HepG2 (cell line): ENCODE data around the gene STOML3. TPM values are rescaled to one million over a fixed set of nuclear protein-coding genes. Genes with fewer than 3 reads are reported as not detected.

ENCODE experiments used
- ATAC-seq: fragments of 200-7000 bp; cut with Tn5 transposase; 3 replicates; pipeline ENCODE4 v1.9.1; 2020; ENCODE audit warnings: mild to moderate bottlenecking, moderate library complexity
- BruUV-seq: library from RNA; stranded (reverse); fragments of 400-500 nt; replicated peaks from 2 replicates; lab custom pipeline; 2021; lab: Mats Ljungman, UMichigan
- CTCF ChIA-PET: fragments of 300-600 bp; formaldehyde crosslinking; extraction: SDS; loops from one replicate; lab custom pipeline; 2021; ENCODE audit warnings: low total read pairs, inconsistent platforms, low intra/inter-chr PET ratio; lab: Yijun Ruan, JAX
- POLR2A ChIA-PET: fragments of 350-600 bp; sonication (Branson Sonifier 250); formaldehyde crosslinking; loops from one replicate; lab custom pipeline; 2020; ENCODE audit warnings: antibody characterized with exemption, inconsistent platforms; lab: Yijun Ruan, JAX
- DNase-seq: peaks from one replicate; pipeline ENCODE4 v3.0.0-alpha.2; 2015; ENCODE audit warnings: low spot score
- FAIRE-seq: peaks from 3 replicates; lab custom pipeline; 2011; peaks lifted over from hg19 to GRCh38; lab: Jason Lieb, UNC
- H2AFZ ChIP-seq: one replicate; pipeline ENCODE4 v1.6.1; 2011; ENCODE audit warnings: low read length, inconsistent platforms
- H3K27ac ChIP-seq: fragments of 300-600 bp; 3 replicates; pipeline ENCODE4 v1.8.0; 2011; ENCODE audit warnings: mixed run types, mild to moderate bottlenecking, mixed read lengths, low read length, inconsistent platforms; ENCODE audit not compliant: insufficient read depth; ENCODE audit errors: extremely low read length
- H3K27me3 ChIP-seq, 2 experiments: fragments of 200-600 bp in 1 of 2; 2 replicates in 1 of 2; 3 replicates in 1 of 2; pipeline versions ENCODE4 v1.6.0 to v1.8.0; 2011; ENCODE audit warnings: low read length in 2 of 2, mild to moderate bottlenecking in 2 of 2, moderate library complexity in 2 of 2, inconsistent platforms in 1 of 2; ENCODE audit not compliant: insufficient read depth in 2 of 2, control insufficient read depth in 1 of 2
- H3K36me3 ChIP-seq, 2 experiments: fragments of 200-600 bp in 1 of 2; replicated peaks in 1 of 2; 2 replicates in 1 of 2; 3 replicates in 1 of 2; pipeline versions ENCODE4 v1.5.1 to v1.8.0; 2011; ENCODE audit warnings: low read length in 2 of 2, inconsistent platforms in 1 of 2; ENCODE audit not compliant: insufficient read depth in 2 of 2, control insufficient read depth in 1 of 2
- H3K4me1 ChIP-seq: 2 replicates; pipeline ENCODE4 v1.5.1; 2012; ENCODE audit warnings: low read length, inconsistent platforms; ENCODE audit not compliant: insufficient read depth
- H3K4me2 ChIP-seq: 2 replicates; pipeline ENCODE4 v1.6.0; 2011; ENCODE audit warnings: low read depth, low read length, inconsistent platforms
- H3K4me3 ChIP-seq, 3 experiments: fragments of 200-600 bp in 1 of 3; sonication (generic), shearing (Covaris generic) in 1 of 3; replicated peaks in 1 of 3; 2 replicates each; pipeline ENCODE4 v1.5.1; 2011 to 2016; ENCODE audit warnings: low read length in 3 of 3, inconsistent platforms in 2 of 3, low read depth in 2 of 3, mild to moderate bottlenecking in 2 of 3, control low read depth in 1 of 3, mixed read lengths in 1 of 3; ENCODE audit not compliant: insufficient read depth in 1 of 3
- H3K79me2 ChIP-seq: one replicate; pipeline ENCODE4 v1.6.1; 2011; ENCODE audit warnings: low read length, inconsistent platforms; ENCODE audit not compliant: insufficient read depth
- H3K9ac ChIP-seq: 2 replicates; pipeline ENCODE4 v1.6.0; 2011; ENCODE audit warnings: mild to moderate bottlenecking, low read depth, low read length, inconsistent platforms; ENCODE audit not compliant: insufficient read depth
- H3K9me3 ChIP-seq: 2 replicates; pipeline ENCODE4 v1.5.1; 2012; ENCODE audit warnings: mild to moderate bottlenecking, low read length
- H4K20me1 ChIP-seq: 2 replicates; pipeline ENCODE4 v1.6.0; 2011; ENCODE audit warnings: inconsistent platforms, mild to moderate bottlenecking, low read length, moderate library complexity; ENCODE audit not compliant: insufficient read depth
- CTCF ChIP-seq: sonication (generic); formaldehyde crosslinking; IDR thresholded peaks from 2 replicates; pipeline ENCODE4 v1.5.0; 2020; ENCODE audit warnings: mild to moderate bottlenecking, missing genetic modification reagents, moderate library complexity
- GFI1 ChIP-seq: sonication (generic); formaldehyde crosslinking; IDR thresholded peaks from 2 replicates; pipeline ENCODE4 v1.5.0; 2020; ENCODE audit warnings: missing genetic modification reagents, mild to moderate bottlenecking, borderline replicate concordance
- SMC3 ChIP-seq: IDR thresholded peaks from 2 replicates; pipeline ENCODE4 v1.6.1; 2011; ENCODE audit warnings: low read length, improper control_type of control experiment
- STAG1 ChIP-seq: sonication (generic); formaldehyde crosslinking; IDR thresholded peaks from 2 replicates; pipeline ENCODE4 v1.4.0; 2020; ENCODE audit warnings: missing genetic modification reagents
- TRIM22 ChIP-seq: fragments of 450-650 bp; IDR thresholded peaks from 2 replicates; pipeline ENCODE4 v1.6.1; 2017
- ZNF20 ChIP-seq: sonication (generic); formaldehyde crosslinking; IDR thresholded peaks from 2 replicates; pipeline ENCODE4 v1.4.0; 2020; ENCODE audit warnings: mild to moderate bottlenecking, moderate library complexity, missing genetic modification reagents
- ZSCAN21 ChIP-seq: sonication (generic); formaldehyde crosslinking; IDR thresholded peaks from 2 replicates; pipeline ENCODE4 v1.8.0; 2022; ENCODE audit warnings: mild to moderate bottlenecking, missing genetic modification reagents, moderate library complexity, borderline replicate concordance
- WGBS: methylation state at CpG from one replicate; pipeline ENCODE4 v1.1.6; 2017; ENCODE audit warnings: low lambda C conversion rate; 5-methylcytosine and 5-hydroxymethylcytosine counted together
- in situ Hi-C: cut with HindIII; loops from 2 replicates; pipeline ENCODE4 v1.10.0; 2017; ENCODE audit warnings: low pct_unique_long_range_greater_than_20kb; ENCODE audit not compliant: extremely low pct_ligation_motif_present
- intact Hi-C: fragments of 100-400 bp; cut with micrococcal nuclease; formaldehyde crosslinking; loops from one replicate; pipeline ENCODE4 v1.10.0; 2022; ENCODE audit not compliant: unreplicated experiment
- polyA plus RNA-seq, 8 experiments: library from polyadenylated mRNA; depleted of rRNA in 3 of 8; stranded (reverse) in 7 of 8; unstranded in 1 of 8; fragments of >200 nt; fragmentation: Illumina TruSeq in 4 of 8; extraction: Trizol in 4 of 8; gene quantifications; 2 replicates each; pipeline versions ENCODE4 v1.2.1 to v1.2.3, GENCODE V29; 2011 to 2016; ENCODE audit warnings: low read depth in 4 of 8, missing spikeins in 1 of 8, mixed read lengths in 1 of 8; ENCODE audit not compliant: insufficient read depth in 1 of 8
- total RNA-seq, 5 experiments: library from RNA; depleted of rRNA; stranded (reverse); fragments of >200 nt; fragmentation: Illumina TruSeq; extraction: Trizol; gene quantifications; 2 replicates each; pipeline ENCODE4 v1.2.3, GENCODE V29; 2016; ENCODE audit warnings: low read depth in 1 of 5

The STOML3 gene
- total and polyA plus RNA-seq, 2 of the 13 experiments (the other 11 are each of a cell fraction or from before 2014, with no cell fraction given): not detected

GRCh38 chr13:39020853-39021462, 30.3 kb upstream of the STOML3 start:
- intact Hi-C loops (no loop called here), in situ Hi-C loops (no loop called here)
- no peak overlapping the region for H3K4me2 ChIP-seq
- H3K4me1 ChIP-seq: no peaks in the 10 kb centered on the region
- CTCF ChIA-PET: no interaction called here
- no peak overlapping the region for H3K4me3 ChIP-seq
- H3K27me3 ChIP-seq: no peaks in the 10 kb centered on the region
- no peaks in the 10 kb centered on the region for H4K20me1 ChIP-seq
- no peak overlapping the region for H2AFZ ChIP-seq
- WGBS: 97% methylated on average over 4 of the region's 4 CpGs
- POLR2A ChIA-PET: no interaction called here
- no peaks in the 10 kb centered on the region for H3K79me2 ChIP-seq
- H3K9ac ChIP-seq: no peak overlapping the region
- ATAC-seq: no peak
- H3K9me3 ChIP-seq: no peaks in the 10 kb centered on the region
- no peak overlapping the region for H3K27ac ChIP-seq
- no peak for FAIRE-seq
- H3K36me3 ChIP-seq: peaks cover 7 to 57% of the 10 kb centered on the region in 2 experiments
- TF ChIP-seq ZNF20 (CRISPR knock-in tag) (no peak), GFI1 (CRISPR knock-in tag) (no peak)
- TF ChIP-seq, all 625 proteins: peak for 0
- BruUV-seq: no TSS peak
- no peak for DNase-seq

- intact Hi-C loops: loop anchor here (1.0 to 5.0 kb wide), 3 partner anchors 46 to 150 kb away; no protein-coding TSS in a partner anchor
- peaks cover 11 to 55% of the 10 kb centered on the region in 2 experiments for H3K36me3 ChIP-seq
Observed at GRCh38 chr13:39016787-39017186, 26.2 kb upstream of the STOML3 start.

More at GRCh38 chr13:39016787-39017186, 26.2 kb upstream of the STOML3 start:
- in situ Hi-C loops: no loop called here
- peak; percentile 12 for DNase-seq
- no peaks in the 10 kb centered on the region for H3K27me3 ChIP-seq
- TF ChIP-seq STAG1 (CRISPR knock-in tag) (peak; percentile 59), TRIM22 (no peak), SMC3 (0 out of 2 replicates have a peak, but pooled peaks have one; percentile 38), ZSCAN21 (CRISPR knock-in tag) (no peak), CTCF (CRISPR knock-in tag) (peak; percentile 68)
- no peaks in the 10 kb centered on the region for H3K4me1 ChIP-seq
- WGBS: 36% methylated on average over 2 of the region's 2 CpGs
- H3K9me3 ChIP-seq: no peaks in the 10 kb centered on the region
- H3K9ac ChIP-seq: no peak overlapping the region
- no peak overlapping the region for H3K4me2 ChIP-seq
- H4K20me1 ChIP-seq: no peaks in the 10 kb centered on the region
- no peak overlapping the region for H2AFZ ChIP-seq
- peak; percentile 78 for ATAC-seq
- H3K79me2 ChIP-seq: no peaks in the 10 kb centered on the region
- peak; percentile 85 for FAIRE-seq
- H3K4me3 ChIP-seq: no peak overlapping the region
- no peak overlapping the region for H3K27ac ChIP-seq
- no TSS peak for BruUV-seq
- POLR2A ChIA-PET: interaction anchor here (1.6 kb wide), 1 partner anchor 20 kb away, joined by 5 read pairs; the partner anchor contains the start of gene PROSER1
- CTCF ChIA-PET: interaction anchor here (1.3 kb wide), 1 partner anchor 47 kb away, joined by 5 read pairs; no protein-coding TSS in a partner anchor
